AML-193 (cell line): ENCODE measurements around the gene NRN1L.
"Not testable (repeated sequence)": the region's sequence is repeated elsewhere in the genome, so short reads cannot be mapped to it uniquely, and the experiment has no call there.

Experiments
- DNase-seq, 2 experiments: peaks; one replicate each; lab custom pipeline; 2025; lab: John Stamatoyannopoulos, UW

The NRN1L gene

DNA sequence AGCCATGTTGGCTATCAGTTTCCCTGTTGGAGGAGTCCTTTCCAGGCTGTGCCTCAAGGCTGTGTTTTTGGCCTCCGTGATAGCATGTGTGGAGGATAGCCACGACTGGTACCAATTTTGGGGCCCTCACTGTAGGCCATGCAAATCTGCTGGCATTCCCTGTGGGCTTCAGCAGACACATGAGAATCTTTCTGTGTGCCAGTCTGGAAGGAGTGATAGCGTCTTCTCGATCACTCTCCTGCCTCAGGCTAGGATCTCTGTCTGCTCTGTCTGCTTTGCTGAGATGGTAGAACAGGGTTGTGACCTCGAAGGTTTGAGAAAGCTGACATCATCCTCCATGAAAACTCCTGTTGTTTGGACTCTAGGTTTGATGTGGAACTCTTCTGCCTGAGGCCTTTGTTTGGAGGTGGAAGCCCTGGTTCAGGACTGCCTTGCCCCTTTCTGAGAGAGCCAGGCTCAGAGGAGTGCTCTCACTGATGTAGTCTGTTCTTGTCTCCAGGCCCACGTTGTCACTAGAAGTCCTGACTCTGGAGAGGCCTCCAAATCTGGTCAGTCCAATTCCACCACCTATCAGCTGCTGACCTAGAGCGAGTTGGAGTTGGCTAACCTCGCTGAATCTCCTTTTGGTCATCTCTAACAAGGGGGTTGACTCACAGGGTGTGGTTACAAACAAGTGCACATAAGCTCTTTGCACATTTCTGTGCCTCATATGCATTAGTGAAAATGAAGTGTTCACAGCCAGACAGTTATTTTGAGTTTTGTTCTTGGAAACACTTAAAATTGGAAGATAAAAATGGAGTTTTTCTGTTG is 23.9 kb upstream of the NRN1L start:
- no peak for DNase-seq

DNA sequence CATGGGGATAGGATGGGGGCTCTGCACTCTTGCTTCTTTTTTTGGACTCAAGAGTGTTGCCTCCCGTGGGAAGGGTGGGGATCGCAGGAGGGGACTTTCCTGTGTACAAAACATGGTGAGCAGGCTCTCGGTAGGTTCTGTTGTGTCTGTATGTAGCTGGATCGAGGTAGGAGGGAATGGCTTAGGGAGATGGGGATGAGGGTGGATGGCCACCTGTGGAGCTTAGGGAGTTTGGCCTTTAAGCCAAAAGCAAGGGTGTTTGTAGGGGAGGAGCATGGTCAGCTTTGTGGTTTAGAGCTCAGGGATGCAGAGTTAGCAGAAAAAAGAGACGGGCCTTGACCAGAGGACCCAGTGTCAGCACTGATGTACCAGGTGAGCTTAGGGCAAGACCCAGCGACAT is 22.8 kb upstream of the NRN1L start:
- no peak for DNase-seq

DNA sequence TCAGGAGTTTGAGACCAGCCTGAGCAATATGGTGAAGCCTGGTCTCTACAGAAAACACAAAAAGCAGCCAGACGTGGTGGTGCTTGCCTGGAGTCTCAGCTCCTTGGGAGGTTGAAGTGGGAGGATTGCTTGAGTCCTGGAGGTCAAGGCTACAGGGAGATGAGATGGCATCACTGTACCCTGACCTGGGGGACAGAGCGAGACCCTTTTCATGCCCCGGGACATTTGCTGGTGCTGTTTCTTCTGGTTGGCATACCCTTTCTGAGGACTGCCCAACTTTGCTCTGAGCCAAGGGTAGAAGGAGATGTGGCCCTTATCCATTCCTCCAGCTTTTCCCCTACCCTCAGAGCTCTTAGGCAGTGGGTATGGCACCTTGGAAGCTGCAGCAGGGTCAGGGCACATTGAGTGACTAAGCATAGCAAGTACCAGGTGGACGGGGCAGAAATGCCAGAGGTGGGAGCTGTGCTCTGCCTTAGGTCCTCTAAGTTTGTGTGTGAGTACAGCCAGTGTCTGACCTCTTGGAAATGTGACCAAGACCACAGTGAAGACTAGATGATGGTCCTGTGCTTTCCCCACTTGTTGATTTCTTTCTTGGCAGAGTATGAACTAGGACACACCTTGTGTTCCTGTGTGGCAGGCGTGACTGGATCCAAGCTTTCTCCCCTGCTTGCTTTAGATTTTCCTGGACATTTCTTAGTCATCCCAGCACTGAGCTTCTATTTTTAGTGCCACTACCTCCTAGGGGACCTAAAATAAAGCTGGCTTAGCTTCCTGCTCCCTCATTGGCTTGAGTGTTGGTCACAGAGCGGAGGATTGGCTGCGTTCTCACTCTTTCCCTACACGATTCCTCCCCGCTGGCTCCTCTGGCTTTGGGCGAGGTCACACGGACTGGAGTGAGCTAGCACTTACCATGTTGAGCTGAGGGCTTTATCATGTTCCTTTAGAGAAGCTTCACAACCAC is 21.8 kb upstream of the NRN1L start:
- DNase-seq = no peak

DNA sequence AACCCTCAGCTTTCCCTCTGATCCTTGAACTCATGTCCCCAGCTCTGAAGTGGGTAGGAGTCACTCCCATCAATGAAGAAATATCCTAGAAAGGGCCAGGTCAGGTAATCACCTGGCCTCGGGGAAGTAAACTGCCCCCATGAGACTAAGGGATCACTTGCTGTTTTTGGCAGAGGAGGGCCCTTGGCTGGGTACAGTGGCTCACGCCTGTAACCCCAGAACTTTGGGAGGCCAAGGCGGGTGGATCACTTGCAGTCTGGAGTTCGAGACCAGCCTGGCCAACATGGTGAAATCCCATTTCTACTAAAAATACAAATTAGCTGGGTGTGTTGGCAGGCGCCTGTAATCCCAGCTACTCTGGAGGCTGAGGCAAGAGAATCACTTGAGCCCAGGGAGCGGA is 20.6 kb upstream of the NRN1L start:
- DNase-seq = not testable (repeated sequence)

DNA sequence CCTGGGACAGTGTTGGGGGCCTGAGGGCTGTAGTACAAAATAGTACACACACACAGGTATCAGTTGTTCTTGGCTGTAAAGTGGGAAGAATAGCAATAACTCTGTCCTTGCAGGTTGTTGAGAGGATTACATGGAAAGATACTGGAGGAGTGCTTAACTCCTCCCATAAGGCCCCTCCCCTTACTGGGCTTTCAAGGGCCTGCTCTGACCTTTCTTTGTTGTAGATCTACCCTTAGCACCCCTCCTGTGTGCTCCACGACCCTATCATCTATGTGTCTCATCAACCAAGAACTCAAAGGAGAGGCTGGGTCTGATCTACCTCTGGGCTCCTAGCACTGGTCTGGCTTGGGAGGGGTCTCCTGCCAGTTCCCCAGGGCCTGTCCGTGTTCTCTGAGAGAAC is 20.1 kb upstream of the NRN1L start:
- DNase-seq = no peak

DNA sequence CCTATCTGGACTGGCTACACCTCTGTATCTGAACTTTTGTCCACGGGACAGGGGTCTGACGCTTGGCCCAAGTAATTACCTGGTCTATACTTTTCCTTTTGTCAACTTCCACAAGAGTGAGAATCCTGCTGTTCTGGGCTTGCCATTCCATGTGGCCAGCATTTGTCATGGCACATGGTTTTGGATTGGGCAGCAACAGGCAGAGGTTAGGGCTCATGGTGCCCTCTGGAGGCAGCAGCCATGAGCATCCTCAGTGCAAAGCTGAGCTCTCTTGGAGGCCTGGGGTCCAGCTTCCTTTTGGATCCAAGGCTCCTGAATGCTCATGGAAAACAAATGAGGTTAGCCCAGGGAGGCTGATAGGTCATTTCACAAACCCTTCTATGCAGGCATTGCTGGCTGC is 19.4 kb upstream of the NRN1L start:
- peak; percentile 16 to 36 for DNase-seq

DNA sequence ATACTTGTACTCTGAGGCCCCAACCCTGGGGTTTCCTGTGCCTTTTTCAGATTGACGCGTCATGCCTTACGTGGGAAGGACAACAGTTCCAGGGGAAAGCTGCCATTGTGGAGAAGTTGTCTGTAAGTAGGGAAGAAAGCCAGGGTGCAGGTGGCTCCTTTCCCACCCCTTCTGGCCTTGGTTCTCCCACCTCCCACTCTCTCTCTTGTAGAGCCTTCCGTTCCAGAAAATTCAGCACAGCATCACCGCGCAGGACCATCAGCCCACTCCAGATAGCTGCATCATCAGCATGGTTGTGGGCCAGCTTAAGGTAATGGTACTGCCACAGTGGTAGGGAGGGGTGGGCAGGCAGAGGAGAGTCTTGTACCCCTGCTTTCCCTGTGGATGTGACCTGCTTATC is 16.4 kb upstream of the NRN1L start:
- no peak for DNase-seq

DNA sequence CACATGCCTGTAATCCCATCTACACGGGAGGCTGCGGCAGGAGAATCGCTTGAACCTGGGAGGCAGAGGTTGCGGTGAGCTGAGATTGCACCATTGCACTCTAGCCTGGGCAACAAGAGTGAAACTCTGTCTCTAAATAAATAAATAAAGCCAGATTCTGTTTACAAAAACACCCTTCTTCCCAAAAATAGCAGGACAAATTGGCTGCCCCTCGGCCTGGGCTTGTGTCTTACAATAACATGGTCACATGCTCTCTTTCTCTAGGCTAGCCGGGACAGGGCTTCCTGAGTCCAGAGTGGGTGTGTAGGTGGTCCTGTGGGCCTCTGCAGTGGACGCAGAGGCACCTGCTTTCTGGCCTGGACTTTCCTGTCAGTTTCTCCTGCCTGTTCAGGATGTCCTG is 15.0 kb upstream of the NRN1L start:
- no peak for DNase-seq

DNA sequence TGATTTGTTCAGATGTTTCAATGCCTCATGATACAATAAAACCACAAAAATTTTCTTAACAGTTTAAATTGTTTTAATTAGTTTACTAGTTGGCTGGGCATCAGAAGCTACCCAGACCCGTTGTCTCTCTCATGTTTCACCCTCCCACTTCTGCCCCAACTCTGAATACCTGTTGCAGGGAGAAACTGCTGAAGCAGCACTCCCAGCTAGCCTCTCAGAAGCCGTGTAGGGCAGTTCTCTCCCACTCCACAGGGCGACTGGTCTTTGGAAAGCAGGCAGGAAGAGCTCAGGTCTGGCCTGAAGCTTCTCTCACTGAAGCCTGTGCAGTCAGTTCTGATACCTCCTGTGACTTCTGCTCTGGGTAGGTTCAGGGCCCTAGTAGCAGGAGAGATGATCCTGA is 13.4 kb upstream of the NRN1L start:
- DNase-seq = no peak

DNA sequence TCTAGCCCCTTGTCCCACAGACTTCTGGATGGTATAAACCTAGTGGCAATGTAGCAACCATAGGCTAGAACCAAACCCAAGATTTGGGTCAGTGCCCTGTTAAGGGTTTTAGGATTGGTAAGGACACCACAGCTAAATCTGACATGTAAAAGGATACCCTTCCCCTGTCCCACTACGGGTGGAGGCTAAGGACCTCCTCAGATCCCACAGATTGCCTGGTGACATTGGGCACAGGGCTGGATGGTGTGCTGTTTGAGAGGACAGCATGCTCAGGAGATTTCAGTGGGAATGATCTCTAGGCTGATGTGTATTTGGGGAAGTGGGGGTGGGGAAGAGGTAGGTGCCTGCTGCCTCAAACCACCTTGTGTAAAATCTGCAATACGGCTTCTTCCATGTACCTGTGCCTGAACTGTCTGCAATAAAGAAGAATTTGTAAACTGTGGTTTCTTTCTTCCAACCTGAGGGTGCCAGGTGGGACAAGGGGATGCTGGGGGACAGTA is 12.5 kb upstream of the NRN1L start:
- no peak for DNase-seq

DNA sequence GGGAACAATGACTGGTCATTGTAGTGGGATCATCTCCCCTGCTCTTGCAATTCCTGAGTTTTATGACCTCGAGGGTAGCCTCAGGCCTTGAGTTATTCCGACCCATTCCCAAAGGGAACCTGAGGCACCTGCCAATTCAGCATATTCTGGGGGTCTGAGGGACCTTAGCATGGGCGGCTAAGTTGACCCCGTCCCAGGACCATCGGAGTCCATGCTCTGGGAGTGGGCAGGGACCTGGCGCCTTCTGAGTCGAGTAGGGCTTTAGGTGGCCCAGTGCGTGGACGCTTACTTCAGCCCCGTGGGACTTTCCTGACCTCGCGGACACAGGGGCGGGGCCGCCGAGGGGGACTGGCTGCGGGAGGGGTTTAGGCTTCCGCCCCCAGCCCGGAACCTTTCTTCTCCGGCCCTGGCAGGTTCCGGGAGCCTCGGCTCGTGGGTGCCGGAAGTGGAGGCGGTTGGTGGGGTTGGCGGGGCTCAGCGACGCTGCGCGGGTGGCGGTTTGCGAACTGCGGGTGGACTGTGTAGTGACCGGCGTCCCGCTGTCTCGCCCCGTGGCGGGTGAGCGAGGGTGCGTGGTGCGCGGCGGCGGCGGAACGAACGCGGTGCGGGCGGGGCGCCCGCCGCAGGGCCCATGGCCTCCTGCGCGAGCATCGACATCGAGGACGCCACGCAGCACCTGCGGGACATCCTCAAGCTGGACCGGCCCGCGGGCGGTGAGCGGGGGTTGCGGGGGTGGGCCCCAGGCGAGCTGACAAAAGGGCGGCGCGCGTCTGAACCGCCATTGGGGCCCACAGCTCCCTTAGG is 11.9 kb upstream of the NRN1L start, which contains the start of gene EDC4:
EDC4 (plus strand) TSS at position 422 of the 804 bp plus-strand sequence; CDS start at position 632, 210 bp downstream.
- DNase-seq = peak; percentile 50 to 57

DNA sequence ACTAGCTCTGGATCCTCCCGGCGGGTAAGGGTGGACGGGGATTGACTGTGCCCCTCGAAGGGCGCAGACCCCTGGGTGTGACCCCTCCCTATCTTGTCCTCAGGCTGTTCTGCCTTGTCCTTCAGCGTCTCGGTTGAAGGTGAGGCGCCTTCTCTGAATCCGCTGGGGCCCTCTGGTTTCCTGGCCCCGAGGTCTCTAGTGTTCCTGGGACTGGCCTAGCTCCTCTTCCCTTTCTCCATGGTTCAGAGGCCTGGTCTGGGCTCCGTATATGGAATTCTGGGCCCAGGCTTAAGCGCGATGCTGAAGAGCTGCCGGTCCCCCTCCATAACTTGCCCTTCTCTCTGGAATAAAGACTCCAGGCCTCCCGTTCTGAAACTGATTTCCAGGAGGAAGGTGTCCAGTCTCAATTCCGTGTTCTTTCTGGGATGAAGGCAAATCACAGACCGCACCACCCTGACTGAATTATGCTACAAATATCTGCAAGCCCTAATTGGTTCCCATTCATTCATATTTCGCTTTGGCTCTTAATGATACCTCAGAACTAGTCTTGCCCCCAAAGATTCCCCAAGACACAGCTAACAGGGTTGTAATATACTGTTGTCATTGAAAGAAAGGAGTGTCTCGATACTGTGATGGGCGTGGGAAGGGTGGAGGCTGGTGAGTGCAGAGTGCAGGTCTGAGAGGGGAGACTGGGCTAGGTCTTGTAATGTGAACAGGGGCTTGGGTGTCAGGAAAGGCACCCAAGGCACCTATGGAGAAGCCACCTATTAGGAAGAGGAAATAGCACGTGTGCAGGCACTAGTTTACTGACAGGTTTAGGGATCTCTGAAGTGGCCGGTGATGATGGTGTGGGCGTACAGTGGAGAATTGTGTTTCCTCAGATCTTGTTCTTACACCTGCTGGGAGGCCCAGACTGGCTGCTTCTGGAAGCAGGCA is 11.0 kb upstream of the NRN1L start:
- no peak for DNase-seq

DNA sequence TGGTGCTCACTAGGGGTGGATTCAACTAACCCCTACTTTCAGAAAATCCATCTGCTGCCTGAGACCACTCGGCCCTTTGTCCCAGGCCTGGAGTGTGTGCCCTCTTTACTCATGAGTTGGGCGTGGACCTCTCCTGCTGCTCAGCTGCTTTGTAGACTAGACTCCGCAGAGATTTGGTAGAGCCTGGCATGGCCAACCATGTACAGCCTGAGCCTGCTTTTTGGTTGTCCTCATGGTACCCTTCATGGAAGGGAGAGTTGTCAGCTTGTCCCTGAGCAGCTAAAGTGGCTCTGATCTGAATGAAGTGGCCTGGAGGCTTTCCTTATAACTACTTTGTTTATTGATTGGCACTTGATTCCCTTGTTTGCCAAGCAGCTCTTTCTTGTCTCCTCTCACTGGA is 10.3 kb upstream of the NRN1L start:
- no peak for DNase-seq

DNA sequence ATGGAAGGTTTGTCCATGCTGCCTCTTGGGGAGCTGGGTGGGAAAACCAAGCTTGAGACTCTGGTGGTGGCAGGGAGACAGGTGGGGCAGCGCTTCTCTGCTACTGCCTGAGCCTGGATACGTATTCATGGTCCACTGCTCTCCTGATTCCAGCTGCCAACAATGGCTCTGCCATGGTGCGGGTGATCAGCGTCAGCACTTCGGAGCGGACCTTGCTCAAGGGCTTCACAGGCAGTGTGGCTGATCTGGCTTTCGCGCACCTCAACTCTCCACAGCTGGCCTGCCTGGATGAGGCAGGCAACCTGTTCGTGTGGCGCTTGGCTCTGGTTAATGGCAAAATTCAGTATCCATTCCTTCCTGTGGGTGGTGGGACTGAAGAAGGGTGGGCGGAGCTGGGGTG is 7.6 kb upstream of the NRN1L start:
- no peak for DNase-seq

DNA sequence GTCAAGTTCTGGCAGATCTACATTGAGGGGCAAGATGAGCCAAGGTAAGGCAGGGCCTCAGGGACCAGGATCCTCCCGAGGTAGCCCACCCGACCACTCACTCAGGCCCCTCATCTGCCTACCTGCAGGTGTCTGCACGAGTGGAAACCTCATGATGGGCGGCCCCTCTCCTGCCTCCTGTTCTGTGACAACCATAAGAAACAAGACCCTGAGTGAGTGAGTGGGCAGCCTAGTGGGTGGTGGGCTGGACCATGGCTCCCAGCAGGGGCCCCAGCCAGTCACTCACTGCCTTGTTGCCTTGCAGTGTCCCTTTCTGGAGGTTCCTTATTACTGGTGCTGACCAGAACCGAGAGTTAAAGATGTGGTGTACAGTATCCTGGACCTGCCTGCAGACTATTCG is 6.5 kb upstream of the NRN1L start:
- no peak for DNase-seq

DNA sequence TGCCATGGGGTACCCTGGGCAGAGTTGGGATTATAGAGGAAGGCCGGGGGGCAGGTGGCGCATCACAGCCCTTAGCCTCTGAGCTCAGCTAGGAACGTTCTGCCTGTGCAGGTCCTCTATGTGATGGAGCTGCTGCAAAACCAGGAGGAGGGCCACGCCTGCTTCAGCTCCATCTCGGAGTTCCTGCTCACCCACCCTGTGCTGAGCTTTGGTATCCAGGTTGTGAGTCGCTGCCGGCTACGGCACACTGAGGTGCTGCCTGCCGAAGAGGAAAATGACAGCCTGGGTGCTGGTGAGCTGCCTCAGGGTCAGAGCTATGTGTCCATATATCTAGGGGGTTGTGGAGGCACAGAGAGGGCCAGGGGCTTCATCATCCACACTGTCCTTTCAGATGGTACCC is 5.8 kb upstream of the NRN1L start:
- no peak for DNase-seq

DNA sequence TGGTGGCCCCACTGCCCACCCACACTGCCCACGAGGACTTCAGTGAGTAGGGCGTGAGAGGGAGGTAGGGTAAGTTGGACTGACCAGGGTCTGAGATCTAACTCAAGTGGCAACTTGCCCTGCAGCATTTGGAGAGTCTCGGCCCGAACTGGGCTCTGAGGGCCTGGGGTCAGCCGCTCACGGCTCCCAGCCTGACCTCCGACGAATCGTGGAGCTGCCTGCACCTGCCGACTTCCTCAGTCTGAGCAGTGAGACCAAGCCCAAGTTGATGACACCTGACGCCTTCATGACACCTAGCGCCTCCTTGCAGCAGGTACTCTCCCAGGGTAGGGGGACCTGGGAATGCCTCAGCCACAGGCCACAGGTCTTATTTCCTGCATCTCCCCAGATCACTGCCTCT is 5.2 kb upstream of the NRN1L start:
- no peak for DNase-seq

DNA sequence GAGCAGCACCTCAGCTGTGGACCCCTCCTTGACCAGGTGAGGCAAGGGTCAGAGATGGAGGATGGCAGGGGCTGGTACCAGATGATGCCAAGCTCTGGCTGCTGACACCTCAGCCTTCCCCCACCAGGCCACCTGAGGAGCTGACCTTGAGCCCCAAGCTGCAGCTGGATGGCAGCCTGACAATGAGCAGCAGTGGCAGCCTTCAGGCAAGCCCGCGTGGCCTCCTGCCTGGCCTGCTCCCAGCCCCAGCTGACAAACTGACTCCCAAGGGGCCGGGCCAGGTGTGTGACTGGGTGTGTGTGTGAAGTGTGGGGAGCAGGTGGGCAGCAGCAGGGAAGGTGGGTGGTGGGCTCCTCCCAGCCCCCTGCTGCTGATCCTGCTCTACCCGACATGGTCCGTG is 4.7 kb upstream of the NRN1L start:
- DNase-seq = no peak

DNA sequence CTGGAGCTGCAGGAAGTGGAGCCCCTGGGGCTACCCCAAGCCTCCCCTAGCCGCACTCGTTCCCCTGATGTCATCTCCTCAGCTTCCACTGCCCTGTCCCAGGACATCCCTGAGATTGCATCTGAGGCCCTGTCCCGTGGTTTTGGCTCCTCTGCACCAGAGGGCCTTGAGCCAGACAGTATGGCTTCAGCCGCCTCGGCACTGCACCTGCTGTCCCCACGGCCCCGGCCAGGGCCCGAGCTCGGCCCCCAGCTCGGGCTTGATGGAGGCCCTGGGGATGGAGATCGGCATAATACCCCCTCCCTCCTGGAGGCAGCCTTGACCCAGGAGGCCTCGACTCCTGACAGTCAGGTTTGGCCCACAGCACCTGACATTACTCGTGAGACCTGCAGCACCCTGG is 4.1 kb upstream of the NRN1L start:
- DNase-seq = no peak

DNA sequence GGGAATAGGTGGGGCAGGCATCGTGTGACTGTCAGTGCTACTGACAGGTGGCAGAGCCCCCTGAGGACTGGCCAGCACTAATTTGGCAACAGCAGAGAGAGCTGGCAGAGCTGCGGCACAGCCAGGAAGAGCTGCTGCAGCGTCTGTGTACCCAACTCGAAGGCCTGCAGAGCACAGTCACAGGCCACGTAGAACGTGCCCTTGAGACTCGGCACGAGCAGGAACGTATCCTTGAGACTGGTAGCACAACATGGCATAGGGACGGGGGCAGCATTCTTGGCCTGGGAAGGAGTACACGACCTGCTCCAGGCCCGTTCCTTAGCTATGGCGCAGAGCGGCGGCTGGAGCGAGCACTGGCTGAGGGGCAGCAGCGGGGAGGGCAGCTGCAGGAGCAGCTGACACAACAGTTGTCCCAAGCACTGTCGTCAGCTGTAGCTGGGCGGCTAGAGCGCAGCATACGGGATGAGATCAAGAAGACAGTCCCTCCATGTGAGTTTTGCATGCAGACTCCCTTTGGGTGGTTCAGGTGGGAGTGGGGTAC is 3.0 kb upstream of the NRN1L start:
- DNase-seq = no peak
